Common myeloid progenitor, CD34-positive (primary cell): ENCODE data around the gene NOXO1.
"Not testable (repeated sequence)": the region's sequence is repeated elsewhere in the genome, so short reads cannot be mapped to it uniquely, and the experiment has no call there.

Experiments
- CTCF ChIA-PET: fragments of 350-600 bp; sonication (Branson Sonifier 250); formaldehyde crosslinking; loops from one replicate; lab custom pipeline; 2021; ENCODE audit warnings: antibody characterized with exemption; lab: Charles Lee
- POLR2A ChIA-PET: fragments of 350-600 bp; sonication (Branson Sonifier 250); formaldehyde crosslinking; loops from one replicate; lab custom pipeline; 2021; ENCODE audit warnings: antibody characterized with exemption; lab: Charles Lee
- DNase-seq, 3 donors: peaks; one replicate each; pipeline versions ENCODE4 v3.0.0 to v3.0.0-alpha.2; 2013
- H3K27ac ChIP-seq, 2 experiments: 1 replicate in 1 of 2; 2 replicates in 1 of 2; pipeline ENCODE4 v1.7.0; 2013; ENCODE audit warnings: inconsistent platforms in 2 of 2, low read length in 2 of 2, mild to moderate bottlenecking in 2 of 2, low read depth in 1 of 2, moderate library complexity in 1 of 2; ENCODE audit not compliant: severe bottlenecking in 2 of 2, insufficient read depth in 1 of 2, poor library complexity in 1 of 2
- H3K27me3 ChIP-seq, 5 experiments: replicated peaks in 2 of 5; 1 replicate in 3 of 5; 2 replicates in 2 of 5; pipeline versions ENCODE4 v1.6.1 to v1.7.0; 2013; ENCODE audit warnings: low read length in 4 of 5, mild to moderate bottlenecking in 2 of 5, moderate library complexity in 2 of 5, inconsistent platforms in 1 of 5; ENCODE audit not compliant: insufficient read depth in 5 of 5, control insufficient read depth in 4 of 5
- H3K36me3 ChIP-seq, 4 experiments: 1 replicate in 2 of 4; 2 replicates in 2 of 4; pipeline versions ENCODE4 v1.6.1 to v1.7.0; 2013; ENCODE audit warnings: low read length in 3 of 4, control low read depth in 1 of 4, mild to moderate bottlenecking in 1 of 4; ENCODE audit not compliant: control insufficient read depth in 4 of 4, insufficient read depth in 4 of 4
- H3K4me1 ChIP-seq, 4 experiments: 1 replicate in 3 of 4; 2 replicates in 1 of 4; pipeline versions ENCODE4 v1.6.1 to v1.7.1; 2013; ENCODE audit warnings: low read length in 3 of 4, mild to moderate bottlenecking in 3 of 4, control low read depth in 1 of 4, inconsistent platforms in 1 of 4, moderate library complexity in 1 of 4; ENCODE audit not compliant: control insufficient read depth in 4 of 4, insufficient read depth in 4 of 4; ENCODE audit errors: control extremely low read depth in 1 of 4
- H3K4me3 ChIP-seq, 7 experiments: 1 replicate in 4 of 7; 2 replicates in 3 of 7; pipeline versions ENCODE4 v1.5.1 to v1.7.0; 2013; ENCODE audit warnings: mild to moderate bottlenecking in 7 of 7, low read length in 6 of 7, moderate library complexity in 6 of 7, inconsistent platforms in 2 of 7, low read depth in 2 of 7, control low read depth in 1 of 7; ENCODE audit not compliant: insufficient read depth in 4 of 7, control insufficient read depth in 1 of 7; ENCODE audit errors: extremely low read depth in 1 of 7
- H3K9me3 ChIP-seq, 5 experiments: 1 replicate in 4 of 5; 2 replicates in 1 of 5; pipeline versions ENCODE4 v1.6.1 to v1.7.1; 2013; ENCODE audit warnings: low read length in 4 of 5, mild to moderate bottlenecking in 2 of 5, inconsistent platforms in 1 of 5, low read depth in 1 of 5, moderate library complexity in 1 of 5; ENCODE audit not compliant: control insufficient read depth in 4 of 5, insufficient read depth in 2 of 5; ENCODE audit errors: control extremely low read depth in 1 of 5
- WGBS: methylation state at CpG from one replicate; pipeline ENCODE4 v1.1.5; 2013; ENCODE audit not compliant: insufficient coverage; 5-methylcytosine and 5-hydroxymethylcytosine counted together

NOXO1 gene

DNA sequence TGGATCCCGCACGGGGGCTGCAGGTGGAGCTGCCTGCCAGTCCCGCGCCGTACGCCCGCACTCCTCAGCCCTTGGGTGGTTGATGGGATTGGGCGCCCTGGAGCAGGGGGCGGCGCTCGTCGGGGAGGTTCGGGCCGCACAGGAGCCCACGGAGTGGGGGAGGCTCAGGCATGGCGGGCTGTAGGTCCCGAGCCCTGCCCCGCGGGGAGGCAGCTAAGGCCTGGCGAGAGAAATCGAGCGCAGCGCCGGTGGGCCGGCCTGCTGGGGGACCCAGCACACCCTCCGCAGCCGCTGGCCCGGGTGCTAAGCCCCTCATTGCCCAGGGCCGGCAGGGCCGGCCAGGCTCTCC is 23.2 kb downstream of the NOXO1 start:
- H3K9me3 ChIP-seq, H3K4me3 ChIP-seq, H3K27ac ChIP-seq, DNase-seq, H3K27me3 ChIP-seq, CTCF ChIA-PET: not testable (repeated sequence)
- Histone ChIP-seq H3K36me3 (peaks cover 0 to 22% (median 19%) of the 10 kb centered on the region in 4 experiments), H3K4me1 (peaks cover 0 to 38% (median 27%) of the 10 kb centered on the region in 4 experiments)
- POLR2A ChIA-PET, result interaction anchor here (0.6 kb wide), 1 partner anchor 14 kb away, joined by 3 read pairs; the partner anchor contains the start of gene TBL3
- 75% methylated on average over 20 of the region's 30 CpGs for WGBS

DNA sequence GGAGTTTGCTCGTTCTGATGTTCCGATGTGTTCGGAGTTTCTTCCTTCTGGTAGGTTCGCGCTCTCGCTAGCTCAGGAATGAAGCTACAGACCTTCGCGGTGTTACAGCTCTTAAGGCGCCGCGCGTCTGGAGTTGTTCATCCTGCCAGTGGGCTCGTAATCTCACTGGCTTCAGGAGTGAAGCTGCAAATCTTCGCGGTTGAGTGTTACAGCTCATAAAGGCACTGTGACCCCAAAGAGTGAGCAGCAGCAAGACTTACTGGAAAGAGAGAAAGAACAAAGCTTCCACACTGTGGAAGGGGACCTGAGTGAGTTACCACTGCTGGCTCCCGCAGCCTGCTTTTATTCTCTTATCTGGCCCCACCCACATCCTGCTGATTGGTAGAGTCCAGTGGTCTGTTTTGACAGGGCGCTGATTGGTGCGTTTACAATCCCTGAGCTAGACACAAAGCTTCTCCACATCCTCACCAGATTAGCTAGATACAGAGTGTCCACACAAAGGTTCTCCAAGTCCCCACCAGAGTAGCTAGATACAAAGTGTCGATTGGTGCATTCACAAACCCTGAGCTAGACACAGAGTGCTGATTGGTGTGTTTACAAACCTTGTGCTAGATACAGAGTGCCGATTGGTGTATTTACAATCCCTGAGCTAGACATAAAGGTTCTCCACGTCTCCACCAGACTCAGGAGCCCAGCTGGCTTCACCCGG is 23.7 kb downstream of the NOXO1 start:
- Histone ChIP-seq H3K4me1 (peaks cover 0 to 33% (median 25%) of the 10 kb centered on the region in 4 experiments), H3K36me3 (peaks cover 0 to 17% (median 14%) of the 10 kb centered on the region in 4 experiments)
- H3K4me3 ChIP-seq, DNase-seq, H3K27me3 ChIP-seq, CTCF ChIA-PET, H3K9me3 ChIP-seq, H3K27ac ChIP-seq: not testable (repeated sequence)
- POLR2A ChIA-PET, result interaction anchor here (0.6 kb wide), 1 partner anchor 14 kb away, joined by 3 read pairs; the partner anchor contains the start of gene TBL3
- 89% methylated on average over 15 of the region's 22 CpGs for WGBS

DNA sequence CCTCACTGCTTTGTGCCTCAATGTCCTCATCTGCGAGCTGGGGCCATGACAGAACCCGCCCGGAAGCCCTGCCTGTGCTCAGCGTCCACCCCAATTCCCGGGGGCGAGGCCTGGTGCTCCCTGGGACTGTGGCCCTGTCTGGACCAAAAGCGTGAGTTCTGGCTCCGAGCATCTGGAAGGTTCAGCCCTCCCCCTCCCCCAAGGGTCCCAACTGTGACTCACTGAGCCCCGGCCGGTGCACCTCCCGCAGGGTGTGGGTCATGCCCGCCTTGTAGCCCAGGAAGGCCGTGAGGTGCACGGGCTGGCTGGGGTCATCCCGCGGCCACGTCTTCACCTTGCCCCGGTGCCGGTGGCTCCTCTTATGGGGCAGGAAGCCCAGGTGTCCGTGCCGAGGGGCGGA is 27.5 kb downstream of the NOXO1 start:
- Histone ChIP-seq H3K9me3 (no peaks in the 10 kb centered on the region), H3K4me1 (peaks cover 0 to 1% (median 0%) of the 10 kb centered on the region in 4 experiments), H3K27ac (no peak overlapping the region), H3K36me3 (no peaks in the 10 kb centered on the region), H3K27me3 (peaks cover 0 to 6% (median 0%) of the 10 kb centered on the region in 5 experiments), H3K4me3 (no peak overlapping the region)
- CTCF ChIA-PET, result interaction anchor here (1.2 to 1.6 kb wide), 2 partner anchors 10 to 94 kb away, joined by 3 read pairs; partner anchors contain the start of gene MSRB1
- WGBS, result 95% methylated on average over 17 of the region's 22 CpGs
- no peak for DNase-seq
- POLR2A ChIA-PET, result no interaction called here

DNA sequence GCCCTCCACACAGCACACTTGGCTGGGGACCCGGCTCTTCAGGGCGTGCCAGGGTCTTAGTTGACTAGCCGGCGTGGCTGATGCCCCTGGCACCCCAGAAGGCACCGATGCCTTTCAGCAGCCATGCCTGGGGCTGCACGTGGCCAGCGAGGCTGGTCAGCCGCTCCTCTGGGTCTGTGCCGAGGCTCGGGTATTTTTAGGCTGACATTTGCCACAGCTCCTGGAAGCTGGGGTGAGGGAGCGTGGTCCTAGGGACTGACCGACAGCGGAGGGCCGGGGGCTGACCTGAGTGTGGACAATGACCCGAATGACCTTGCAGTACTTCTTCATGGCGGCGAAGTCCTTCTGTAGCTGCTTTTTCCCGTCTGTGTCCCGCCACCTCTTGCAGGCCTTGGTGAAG is 30.7 kb downstream of the NOXO1 start:
- POLR2A ChIA-PET, result no interaction called here
- H3K36me3 ChIP-seq, result no peaks in the 10 kb centered on the region
- no peaks in the 10 kb centered on the region for H3K9me3 ChIP-seq
- H3K27me3 ChIP-seq, result no peaks in the 10 kb centered on the region
- CTCF ChIA-PET, result interaction anchor here (0.5 to 1.7 kb wide), 4 partner anchors 10 to 166 kb away, joined by 3 to 6 read pairs (median 4); no protein-coding TSS in a partner anchor
- no peaks in the 10 kb centered on the region for H3K4me1 ChIP-seq
- WGBS, result 97% methylated on average over 19 of the region's 19 CpGs
- H3K4me3 ChIP-seq, result no peak overlapping the region
- no peak for DNase-seq
- H3K27ac ChIP-seq, result no peak overlapping the region

DNA sequence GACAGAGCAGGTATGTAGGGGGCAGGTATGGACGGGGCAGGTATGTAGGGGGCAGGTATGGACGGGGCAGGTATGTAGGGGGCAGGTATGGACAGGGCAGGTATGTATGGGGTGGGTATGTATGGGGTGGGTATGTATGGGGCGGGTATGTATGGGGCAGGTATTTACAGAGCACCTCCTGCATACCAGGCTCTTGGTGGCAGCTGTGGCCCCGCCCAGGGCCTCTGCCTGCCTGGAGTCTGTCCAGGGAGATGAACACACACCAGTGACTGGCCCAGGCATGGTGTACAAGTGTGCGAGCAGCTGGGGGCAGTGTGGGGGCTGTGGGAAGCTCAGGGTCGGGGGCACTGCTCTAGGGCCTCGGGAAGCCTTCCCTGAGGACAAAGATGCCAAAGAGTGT is 31.2 kb downstream of the NOXO1 start:
- H3K27ac ChIP-seq, result no peak overlapping the region
- H3K9me3 ChIP-seq, result no peaks in the 10 kb centered on the region
- DNase-seq, result no peak
- no peaks in the 10 kb centered on the region for H3K36me3 ChIP-seq
- ChIA-PET POLR2A (no interaction called here), CTCF (interaction anchor here (0.5 to 1.7 kb wide), 2 partner anchors 10 to 117 kb away, joined by 3 to 6 read pairs; no protein-coding TSS in a partner anchor)
- WGBS, result 89% methylated on average over 4 of the region's 7 CpGs
- no peaks in the 10 kb centered on the region for H3K4me1 ChIP-seq
- no peak overlapping the region for H3K4me3 ChIP-seq
- no peaks in the 10 kb centered on the region for H3K27me3 ChIP-seq

DNA sequence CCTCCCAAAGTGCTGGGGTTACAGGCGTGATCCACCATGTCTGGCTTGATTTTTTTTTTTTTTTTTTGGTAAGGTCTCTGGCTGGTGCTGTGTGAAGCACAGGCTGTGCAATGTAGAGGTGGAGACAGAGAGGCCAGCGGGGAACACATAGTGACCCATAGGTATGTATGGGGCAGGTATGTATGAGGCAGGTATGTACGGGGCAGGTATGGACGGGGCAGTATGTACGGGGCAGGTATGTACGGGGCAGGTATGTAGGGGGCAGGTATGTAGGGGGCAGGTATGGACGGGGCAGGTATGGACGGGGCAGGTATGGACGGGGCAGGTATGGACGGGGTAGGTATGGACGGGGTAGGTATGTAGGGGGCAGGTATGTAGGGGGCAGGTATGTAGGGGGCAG is 31.8 kb downstream of the NOXO1 start:
- 99% methylated on average over 7 of the region's 11 CpGs for WGBS
- Histone ChIP-seq H3K27ac (no peak overlapping the region), H3K27me3 (no peaks in the 10 kb centered on the region), H3K4me3 (no peak overlapping the region), H3K9me3 (no peaks in the 10 kb centered on the region), H3K36me3 (no peaks in the 10 kb centered on the region), H3K4me1 (no peaks in the 10 kb centered on the region)
- POLR2A ChIA-PET, result no interaction called here
- no peak for DNase-seq
- CTCF ChIA-PET, result interaction anchor here (0.6 kb wide), 1 partner anchor 331 kb away, joined by 3 read pairs; no protein-coding TSS in a partner anchor

DNA sequence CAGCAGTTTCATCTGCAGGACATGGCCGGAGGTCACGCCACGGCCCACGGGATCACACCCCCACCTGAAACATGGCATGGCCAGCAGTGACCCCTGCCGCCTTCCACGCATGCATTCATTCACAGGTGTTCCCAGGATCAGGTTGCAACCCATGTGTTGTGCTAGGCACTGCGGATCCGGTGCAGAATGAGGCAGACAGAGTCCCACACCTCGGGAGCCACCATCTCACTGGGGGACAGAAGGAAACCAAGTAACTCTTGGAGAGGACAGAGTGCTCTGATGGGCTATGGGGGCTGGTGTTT is 33.9 kb downstream of the NOXO1 start:
- 97% methylated on average over 9 of the region's 9 CpGs for WGBS
- H3K36me3 ChIP-seq, result no peaks in the 10 kb centered on the region
- no peaks in the 10 kb centered on the region for H3K9me3 ChIP-seq
- CTCF ChIA-PET, result interaction anchor here (0.8 to 1.0 kb wide), 2 partner anchors 10 to 16 kb away, joined by 3 read pairs; no protein-coding TSS in a partner anchor
- peaks cover 0 to 13% (median 9%) of the 10 kb centered on the region in 4 experiments for H3K4me1 ChIP-seq
- no peak for DNase-seq
- POLR2A ChIA-PET, result no interaction called here
- no peak overlapping the region for H3K4me3 ChIP-seq
- no peaks in the 10 kb centered on the region for H3K27me3 ChIP-seq
- H3K27ac ChIP-seq, result no peak overlapping the region
